ENCODE data around the gene NELL1.

Gene NELL1

DNA sequence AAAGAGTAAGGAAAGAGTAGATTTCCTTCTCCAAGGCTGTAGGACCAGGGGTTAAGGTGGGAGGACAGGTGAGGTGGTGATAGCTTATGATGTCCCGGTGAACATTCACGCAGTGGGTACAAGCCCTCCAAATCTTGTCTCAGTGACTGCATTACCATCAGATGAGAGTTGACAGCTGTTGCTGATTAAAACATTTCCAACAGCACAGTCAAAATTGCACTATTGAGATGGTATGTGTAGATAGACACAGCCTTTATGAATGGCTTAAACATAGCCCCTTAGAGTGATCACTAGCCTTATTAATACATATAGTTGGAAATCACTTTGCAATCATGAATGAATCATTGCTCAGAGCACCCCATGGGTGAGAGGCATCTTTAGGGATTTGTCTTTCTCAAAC is 7.3 kb downstream of the NELL1 start:
- DNase-seq (ENCODE audit: insufficient read length, low spot score) (no peak), FAIRE-seq (no peak)
- TF ChIP-seq, protein P1, sequence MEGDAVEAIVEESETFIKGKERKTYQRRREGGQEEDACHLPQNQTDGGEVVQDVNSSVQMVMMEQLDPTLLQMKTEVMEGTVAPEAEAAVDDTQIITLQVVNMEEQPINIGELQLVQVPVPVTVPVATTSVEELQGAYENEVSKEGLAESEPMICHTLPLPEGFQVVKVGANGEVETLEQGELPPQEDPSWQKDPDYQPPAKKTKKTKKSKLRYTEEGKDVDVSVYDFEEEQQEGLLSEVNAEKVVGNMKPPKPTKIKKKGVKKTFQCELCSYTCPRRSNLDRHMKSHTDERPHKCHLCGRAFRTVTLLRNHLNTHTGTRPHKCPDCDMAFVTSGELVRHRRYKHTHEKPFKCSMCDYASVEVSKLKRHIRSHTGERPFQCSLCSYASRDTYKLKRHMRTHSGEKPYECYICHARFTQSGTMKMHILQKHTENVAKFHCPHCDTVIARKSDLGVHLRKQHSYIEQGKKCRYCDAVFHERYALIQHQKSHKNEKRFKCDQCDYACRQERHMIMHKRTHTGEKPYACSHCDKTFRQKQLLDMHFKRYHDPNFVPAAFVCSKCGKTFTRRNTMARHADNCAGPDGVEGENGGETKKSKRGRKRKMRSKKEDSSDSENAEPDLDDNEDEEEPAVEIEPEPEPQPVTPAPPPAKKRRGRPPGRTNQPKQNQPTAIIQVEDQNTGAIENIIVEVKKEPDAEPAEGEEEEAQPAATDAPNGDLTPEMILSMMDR (IDR thresholded peaks at IDR 0.05; ENCODE audit: insufficient read depth, missing control alignments): no peak

DNA sequence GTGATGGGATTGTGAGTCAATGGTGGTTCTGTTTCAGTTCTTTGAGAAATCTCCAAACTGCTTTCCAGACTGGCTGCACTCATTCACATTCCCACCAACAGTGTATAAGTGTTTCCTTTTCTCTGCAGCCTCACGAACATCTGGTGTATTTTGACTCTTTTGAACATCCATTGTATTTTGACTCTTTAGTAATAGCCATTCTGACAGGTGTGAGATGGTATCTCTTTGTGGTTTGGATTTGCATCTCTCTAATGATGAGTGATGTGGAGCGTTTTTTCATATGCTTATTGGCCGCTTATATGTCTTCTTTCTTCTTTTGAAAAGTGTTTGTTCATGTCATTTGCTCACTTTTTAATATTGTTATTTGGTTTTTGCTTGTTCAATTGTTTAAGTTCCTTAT is 19.4 kb downstream of the NELL1 start:
- FAIRE-seq: no peak
- no peak for DNase-seq (ENCODE audit: insufficient read length, low spot score)

DNA sequence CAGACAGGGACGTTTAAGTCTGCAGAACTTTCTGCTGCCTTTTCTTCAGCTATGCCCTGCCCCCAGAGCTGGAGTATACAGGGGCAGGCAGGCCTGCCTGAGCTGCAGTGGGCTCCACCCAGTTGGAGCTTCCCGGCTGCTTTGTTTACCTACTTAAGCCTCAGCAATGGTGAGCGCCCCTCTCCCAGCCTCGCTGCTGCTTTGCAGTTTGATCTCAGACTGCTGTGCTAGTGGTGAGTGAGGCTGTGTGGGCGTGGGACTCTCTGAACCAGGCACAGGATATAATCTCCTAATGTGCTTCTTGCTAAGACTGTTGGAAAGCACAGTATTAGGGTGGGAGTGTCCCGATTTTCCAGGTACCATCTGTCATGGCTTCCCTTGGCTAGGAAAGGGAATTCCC is 38.5 kb downstream of the NELL1 start:
- TF ChIP-seq, protein P1 (IDR thresholded peaks at IDR 0.05; ENCODE audit: insufficient read depth, missing control alignments): no peak
- FAIRE-seq: no peak
- DNase-seq (ENCODE audit: insufficient read length, low spot score): no peak

More for the DNA sequence above, 19.4 kb downstream of the NELL1 start:
- TF ChIP-seq, protein P1 (IDR thresholded peaks at IDR 0.05; ENCODE audit: insufficient read depth, missing control alignments): no peak

DNA sequence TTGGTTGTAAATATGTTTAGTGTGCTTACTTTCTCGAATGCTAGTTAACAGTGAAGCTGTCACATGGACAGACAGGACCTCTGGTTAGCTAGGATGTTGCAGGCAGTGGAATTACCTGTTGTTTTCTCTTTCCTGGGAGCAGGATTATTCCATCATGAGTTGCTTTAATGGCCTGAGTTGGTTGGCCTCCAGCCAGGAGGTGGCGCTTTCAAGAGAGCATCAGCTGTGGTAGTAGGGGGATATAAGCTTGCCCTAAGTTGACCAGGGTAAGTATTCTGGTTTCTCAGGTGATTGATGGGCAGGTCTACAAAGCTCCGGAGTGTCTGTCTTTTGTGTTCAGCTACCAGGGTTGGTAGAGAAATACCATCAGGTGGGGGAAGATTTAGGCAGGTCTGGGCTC is 43.5 kb downstream of the NELL1 start:
- DNase-seq (ENCODE audit: insufficient read length, low spot score) (no peak), FAIRE-seq (no peak)
- TF ChIP-seq, protein P1 (IDR thresholded peaks at IDR 0.05; ENCODE audit: insufficient read depth, missing control alignments): no peak

DNA sequence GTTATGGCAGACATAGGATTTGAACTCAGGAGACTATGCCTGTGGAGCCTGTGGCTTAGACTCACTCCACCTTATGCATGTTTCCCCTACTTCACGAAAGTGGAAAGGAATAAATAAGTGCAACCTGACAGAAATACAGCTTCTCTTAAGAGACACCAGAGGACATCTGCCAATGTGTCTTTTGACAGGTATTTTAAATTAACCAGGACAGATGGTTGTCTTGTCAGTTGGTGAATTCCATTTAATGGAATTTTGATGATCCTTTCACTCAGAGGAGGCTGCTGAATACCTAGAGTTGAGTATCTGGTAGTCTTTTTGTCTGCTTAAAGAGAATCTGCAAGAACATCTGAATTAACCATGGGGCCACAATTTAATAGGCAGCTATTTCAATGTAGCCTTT is 46.1 kb downstream of the NELL1 start:
- TF ChIP-seq, protein P1 (IDR thresholded peaks at IDR 0.05; ENCODE audit: insufficient read depth, missing control alignments): no peak
- DNase-seq (ENCODE audit: insufficient read length, low spot score) (no peak), FAIRE-seq (no peak)

DNA sequence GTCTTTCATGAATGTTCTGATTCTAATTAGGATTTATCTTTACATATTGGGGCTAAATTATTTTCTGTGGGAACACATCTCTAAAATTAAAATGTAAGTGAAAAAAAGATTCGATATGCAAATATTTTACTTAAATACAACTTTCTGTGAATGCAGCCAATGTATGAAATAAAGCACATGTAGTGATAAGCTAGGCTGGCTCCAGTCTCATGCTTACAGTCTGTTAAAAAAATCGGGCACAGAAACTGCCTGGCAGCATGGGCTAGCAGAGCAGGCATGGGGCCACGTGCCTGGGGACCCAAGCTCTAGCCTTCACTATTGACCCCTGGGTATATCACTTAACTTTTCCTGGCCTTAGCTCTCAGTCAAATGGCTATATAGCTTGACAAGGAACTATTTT is 46.5 kb downstream of the NELL1 start:
- TF ChIP-seq, protein P1 (IDR thresholded peaks at IDR 0.05; ENCODE audit: insufficient read depth, missing control alignments): no peak
- no peak for DNase-seq (ENCODE audit: insufficient read length, low spot score)
- no peak for FAIRE-seq

DNA sequence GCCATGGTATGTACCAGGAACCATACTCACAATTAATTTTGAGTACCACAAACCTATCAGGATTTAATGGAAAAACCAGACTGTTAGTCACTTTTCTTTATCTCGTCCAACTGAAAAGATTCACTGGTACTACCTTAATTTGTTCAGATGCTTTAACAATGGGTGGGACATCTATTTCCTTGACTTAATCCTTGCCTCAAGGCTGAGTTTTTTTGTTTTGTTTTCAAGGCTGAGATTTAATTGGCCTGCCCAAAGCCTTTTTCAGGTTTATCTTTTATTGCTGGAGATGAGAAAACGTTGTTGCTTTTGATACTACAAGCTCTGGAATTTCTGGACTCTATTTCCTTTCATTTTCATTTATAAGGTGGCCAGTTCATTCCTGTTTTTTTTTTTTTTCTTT is 50.4 kb downstream of the NELL1 start:
- FAIRE-seq (no peak), DNase-seq (ENCODE audit: insufficient read length, low spot score) (no peak)
- TF ChIP-seq, protein P1 (IDR thresholded peaks at IDR 0.05; ENCODE audit: insufficient read depth, missing control alignments): no peak

Data from D721Med (cell line).